H1 (cell line): ENCODE measurements around the gene NRTN.

Experiments
- CTCF ChIP-seq, 3 experiments: IDR thresholded peaks; 1 replicate in 2 of 3; 2 replicates in 1 of 3; pipeline versions ENCODE4 v1.5.1 to v1.6.1; 2011; ENCODE audit warnings: low read length in 3 of 3, mild to moderate bottlenecking in 3 of 3, inconsistent platforms in 2 of 3, low read depth in 1 of 3, moderate library complexity in 1 of 3; ENCODE audit not compliant: insufficient read depth in 1 of 3; ENCODE audit errors: control extremely low read depth in 1 of 3
- GABPA ChIP-seq: IDR thresholded peaks from 2 replicates; pipeline ENCODE4 v1.6.1; 2011; ENCODE audit warnings: mild to moderate bottlenecking, low read length, moderate library complexity, borderline replicate concordance; ENCODE audit not compliant: insufficient read depth
- POLR2A ChIP-seq, 2 experiments: IDR thresholded peaks; 1 replicate in 1 of 2; 2 replicates in 1 of 2; pipeline ENCODE4 v1.6.1; 2011; ENCODE audit warnings: low read depth in 2 of 2, low read length in 2 of 2, mild to moderate bottlenecking in 2 of 2; ENCODE audit errors: control extremely low read depth in 1 of 2
- POLR2AphosphoS5 ChIP-seq: IDR thresholded peaks from 2 replicates; pipeline ENCODE4 v1.6.1; 2011; ENCODE audit warnings: low read depth, low read length

- TF ChIP-seq POLR2A (IDR thresholded peaks at IDR 0.05; ENCODE audit: control extremely low read depth in 1 of 2, low read depth in 2 of 2, low read length in 2 of 2): no peak
- no peak for TF ChIP-seq CTCF (IDR thresholded peaks at IDR 0.05; ENCODE audit: control extremely low read depth in 1 of 3, insufficient read depth in 1 of 3, low read depth in 1 of 3, low read length in 3 of 3)
- TF ChIP-seq GABPA: no peak
- TF ChIP-seq POLR2AphosphoS5: no peak
Measured at GRCh38 chr19:5785423-5785822, 19.4 kb upstream of the NRTN start.
